Transverse colon (tissue), 4 donors: ENCODE measurements around the gene LRP10. TPM values are rescaled to one million over a fixed set of nuclear protein-coding genes. Genes with fewer than 3 reads are reported as not detected.
A peak's percentile ranks its signal among the peaks of the same experiment; 100 is the strongest.

ENCODE experiments used
- DNase-seq: peaks from one replicate; pipeline ENCODE4 v3.0.0-alpha.2; 2019
- H3K27ac ChIP-seq, 4 donors: fragments of 200-600 bp; sonication (generic); 2 replicates each; pipeline ENCODE4 v1.5.1; 2016 to 2018; ENCODE audit warnings: inconsistent platforms in 4 of 4
- H3K27me3 ChIP-seq: fragments of 200-600 bp; sonication (generic); 2 replicates; pipeline ENCODE4 v1.5.1; 2017; ENCODE audit warnings: inconsistent platforms
- H3K36me3 ChIP-seq, 4 donors: fragments of 200-600 bp; sonication (generic); 2 replicates each; pipeline ENCODE4 v1.5.1; 2017 to 2019; ENCODE audit warnings: inconsistent platforms in 4 of 4
- H3K4me1 ChIP-seq, 4 donors: fragments of 200-600 bp; sonication (generic); 2 replicates each; pipeline ENCODE4 v1.5.1; 2017 to 2020; ENCODE audit warnings: inconsistent platforms in 4 of 4
- H3K4me3 ChIP-seq, 4 donors: fragments of 200-600 bp; sonication (generic); 1 replicate in 1 of 4; 2 replicates in 3 of 4; pipeline versions ENCODE4 v1.5.1 to v1.6.1; 2017 to 2019; ENCODE audit warnings: inconsistent platforms in 4 of 4
- H3K9me3 ChIP-seq, 2 donors: fragments of 200-600 bp; sonication (generic); 2 replicates each; pipeline ENCODE4 v1.5.1; 2017 to 2019; ENCODE audit warnings: inconsistent platforms in 2 of 2
- CTCF ChIP-seq, 5 experiments: fragments of 200-600 bp in 3 of 5; fragments of 450-650 bp in 2 of 5; sonication (generic) in 3 of 5; IDR thresholded peaks; 1 replicate in 2 of 5; 2 replicates in 3 of 5; pipeline ENCODE4 v1.5.1; 2016 to 2017; ENCODE audit warnings: antibody characterized with exemption in 5 of 5, inconsistent platforms in 3 of 5, mild to moderate bottlenecking in 2 of 5, moderate library complexity in 1 of 5
- EP300 ChIP-seq: sonication (generic); formaldehyde crosslinking; IDR thresholded peaks from one replicate; pipeline ENCODE4 v1.6.1; 2017; ENCODE audit warnings: antibody characterized with exemption, low read depth
- POLR2A ChIP-seq: fragments of 450-650 bp; IDR thresholded peaks from one replicate; pipeline ENCODE4 v1.6.1; 2016; ENCODE audit warnings: antibody characterized with exemption, mild to moderate bottlenecking, moderate library complexity
- POLR2AphosphoS5 ChIP-seq, 3 donors: sonication (generic); formaldehyde crosslinking; IDR thresholded peaks; one replicate each; pipeline ENCODE4 v1.6.1; 2016; ENCODE audit warnings: antibody characterized with exemption in 3 of 3
- WGBS, 2 donors: methylation state at CpG; one replicate each; pipeline ENCODE4 v1.1.5; 2018; ENCODE audit warnings: low coverage in 1 of 2; 5-methylcytosine and 5-hydroxymethylcytosine counted together
- in situ Hi-C, 4 donors: fragments of 200-750 bp; cut with MboI; loops; one replicate each; pipeline versions ENCODE4 v1.15.0 to v1.15.1; 2017; ENCODE audit warnings: low sequenced_read_pairs in 3 of 4, low pct_ligation_motif_present in 1 of 4, low pct_unique_long_range_greater_than_20kb in 1 of 4
- intact Hi-C: fragments of 100-400 bp; cut with DNase I; formaldehyde crosslinking; loops from one replicate; pipeline ENCODE4 v1.15.1; 2023; ENCODE audit warnings: low total_unique reads
- total RNA-seq, 4 donors: library from RNA; depleted of rRNA; stranded (reverse); fragments of >200 nt; gene quantifications; one replicate each; pipeline ENCODE4 v1.1.0, GENCODE V29; 2016

Gene LRP10
- total RNA-seq, 4 donors from 2014 or later, result 88.8 to 232 (median 180) TPM

- DNase-seq, result no peak
- no peaks in the 10 kb centered on the region for H3K9me3 ChIP-seq
- intact Hi-C loops, result loop anchor here (5.0 kb wide), 1 partner anchor 44 kb away; the partner anchor contains the start of gene LRP10
- H3K36me3 ChIP-seq, result peaks cover 0 to 12% (median 0%) of the 10 kb centered on the region in 4 donors
- TF ChIP-seq POLR2AphosphoS5 (IDR thresholded peaks at IDR 0.05), result no peak
- no peak for TF ChIP-seq EP300
- TF ChIP-seq CTCF (IDR thresholded peaks at IDR 0.05), result no peak
- no peak for TF ChIP-seq POLR2A
- in situ Hi-C loops, result no loop called here
- no peaks in the 10 kb centered on the region for H3K27me3 ChIP-seq
- peaks cover 11 to 33% (median 23%) of the 10 kb centered on the region in 4 donors for H3K4me1 ChIP-seq
- H3K27ac ChIP-seq, result peak overlapping the region in 3 of 4 donors; percentile 29 to 100 (median 34)
- 84% methylated on average over 4 to 8 of the region's 8 CpGs for WGBS, 2 donors
- no peak overlapping the region for H3K4me3 ChIP-seq
Measured at GRCh38 chr14:22915886-22916521, 44.5 kb downstream of the LRP10 start.

GRCh38 chr14:22918804-22919600 is 47.5 kb downstream of the LRP10 start, which contains the start of gene RBM23:
TSS of gene RBM23 (minus strand) at chr14:22919149.
- Histone ChIP-seq H3K9me3 (no peaks in the 10 kb centered on the region), H3K27me3 (no peaks in the 10 kb centered on the region), H3K36me3 (peaks cover 0 to 23% (median 6%) of the 10 kb centered on the region in 4 donors), H3K4me1 (peaks cover 11 to 33% (median 23%) of the 10 kb centered on the region in 4 donors), H3K4me3 (peak within 1 kb of the TSS; percentile 73 to 90 (median 82)), H3K27ac (peak within 1 kb of the TSS; percentile 96 to 100 (median 97))
- DNase-seq, result peak; percentile 100
- WGBS, 2 donors, result 1% methylated on average over 41 of the region's 46 CpGs; no CpG with 5 or more reads in 1 of the 2 donors
- in situ Hi-C loops (no loop called here), intact Hi-C loops (loop anchor here (5.0 kb wide), 1 partner anchor 47 kb away; the partner anchor contains the start of gene LRP10)
- TF ChIP-seq CTCF (IDR thresholded peaks at IDR 0.05) (no peak), POLR2A (peak; percentile 90), EP300 (peak; percentile 17), POLR2AphosphoS5 (IDR thresholded peaks at IDR 0.05) (peak; percentile 63 to 88 (median 86))

GRCh38 chr14:22919601-22919921 is 48.0 kb downstream of the LRP10 start:
- WGBS, 2 donors, result 0 to 8% methylated on average over 3 to 10 of the region's 10 CpGs
- DNase-seq, result no peak

More at GRCh38 chr14:22919601-22919921, 48.0 kb downstream of the LRP10 start:
- in situ Hi-C loops (no loop called here), intact Hi-C loops (loop anchor here (5.0 kb wide), 1 partner anchor 47 kb away; the partner anchor contains the start of gene LRP10)
- peaks cover 11 to 33% (median 23%) of the 10 kb centered on the region in 4 donors for H3K4me1 ChIP-seq
- no peak for TF ChIP-seq CTCF (IDR thresholded peaks at IDR 0.05)
- no peak for TF ChIP-seq POLR2A
- TF ChIP-seq POLR2AphosphoS5 (IDR thresholded peaks at IDR 0.05), result no peak
- no peak for TF ChIP-seq EP300
- peak overlapping the region in 3 of 4 donors; percentile 22 to 39 (median 30) for H3K4me3 ChIP-seq
- peaks cover 0 to 28% (median 9%) of the 10 kb centered on the region in 4 donors for H3K36me3 ChIP-seq
- peak overlapping the region; percentile 84 to 100 (median 96) for H3K27ac ChIP-seq
- H3K9me3 ChIP-seq, result no peaks in the 10 kb centered on the region
- H3K27me3 ChIP-seq, result no peaks in the 10 kb centered on the region
